OCI-LY7 (cell line): ENCODE results near the gene C10orf62. TPM values are rescaled to one million over a fixed set of nuclear protein-coding genes. Genes with fewer than 3 reads are reported as not detected.
A peak's percentile ranks its signal among the peaks of the same experiment; 100 is the strongest.
"Not testable (repeated sequence)": the region's sequence is repeated elsewhere in the genome, so short reads cannot be mapped to it uniquely, and the experiment has no call there.

Experiments
- BruUV-seq: library from RNA; stranded (reverse); fragments of 400-500 nt; replicated peaks from 2 replicates; lab custom pipeline; 2021; lab: Mats Ljungman, UMichigan
- CTCF ChIA-PET: fragments of 300-600 bp; sonication (Branson Sonifier 250); formaldehyde crosslinking; loops from one replicate; lab custom pipeline; 2022; ENCODE audit warnings: antibody characterized with exemption; ENCODE audit not compliant: unreplicated experiment; lab: Charles Lee
- POLR2A ChIA-PET: fragments of 300-600 bp; sonication (Branson Sonifier 250); formaldehyde crosslinking; loops from one replicate; lab custom pipeline; 2022; ENCODE audit warnings: antibody characterized with exemption; lab: Charles Lee
- DNase-seq: peaks from one replicate; pipeline ENCODE4 v3.0.0-alpha.2; 2015; ENCODE audit warnings: low spot score
- H2AFZ ChIP-seq: fragments of 200-600 bp; sonication (generic), shearing (Covaris generic); 2 replicates; pipeline ENCODE4 v1.6.1; 2014; ENCODE audit warnings: mild to moderate bottlenecking, antibody characterized with exemption, low read length, moderate library complexity
- H3K27ac ChIP-seq: fragments of 200-600 bp; sonication (generic); 2 replicates; pipeline ENCODE4 v1.5.1; 2014; ENCODE audit warnings: mixed run types, low read depth, mild to moderate bottlenecking, moderate library complexity, low read length, inconsistent platforms; ENCODE audit not compliant: poor library complexity, severe bottlenecking
- H3K36me3 ChIP-seq: fragments of 200-600 bp; sonication (generic); 2 replicates; pipeline ENCODE4 v1.6.1; 2014; ENCODE audit warnings: mild to moderate bottlenecking, antibody characterized with exemption, low read length, moderate library complexity, mixed read lengths; ENCODE audit not compliant: insufficient read depth
- H3K4me1 ChIP-seq: fragments of 200-600 bp; sonication (generic); 2 replicates; pipeline ENCODE4 v1.5.1; 2014; ENCODE audit warnings: mild to moderate bottlenecking, low read length; ENCODE audit not compliant: insufficient read depth, poor library complexity, severe bottlenecking
- H3K4me2 ChIP-seq: fragments of 200-600 bp; sonication (generic); 2 replicates; pipeline ENCODE4 v1.6.1; 2014; ENCODE audit warnings: mild to moderate bottlenecking, low read length
- H3K4me3 ChIP-seq: fragments of 200-600 bp; sonication (generic); 2 replicates; pipeline ENCODE4 v1.5.1; 2014; ENCODE audit warnings: mild to moderate bottlenecking, low read depth, low read length; ENCODE audit not compliant: poor library complexity, severe bottlenecking
- H3K79me2 ChIP-seq: fragments of 200-600 bp; sonication (generic); 2 replicates; pipeline ENCODE4 v1.6.1; 2016; ENCODE audit warnings: low read depth, mild to moderate bottlenecking, low read length, moderate library complexity, mixed read lengths; ENCODE audit not compliant: insufficient read depth
- H3K9me2 ChIP-seq: fragments of 200-600 bp; sonication (generic); 2 replicates; pipeline ENCODE4 v1.6.1; 2016; ENCODE audit warnings: mild to moderate bottlenecking, low read length, mixed read lengths; ENCODE audit not compliant: insufficient read depth
- H3K9me3 ChIP-seq: fragments of 200-600 bp; sonication (generic); 2 replicates; pipeline ENCODE4 v1.6.1; 2014; ENCODE audit warnings: mild to moderate bottlenecking, mixed run types, low read length, mixed read lengths
- H4K20me1 ChIP-seq: fragments of 200-600 bp; sonication (generic); 2 replicates; pipeline ENCODE4 v1.6.1; 2014; ENCODE audit warnings: mild to moderate bottlenecking, antibody characterized with exemption, low read length, moderate library complexity, mixed read lengths; ENCODE audit not compliant: insufficient read depth
- CTCF ChIP-seq: fragments of 200-600 bp; sonication (generic); conservative IDR thresholded peaks from 2 replicates; pipeline ENCODE4 v1.5.1; 2014; ENCODE audit warnings: mild to moderate bottlenecking, antibody characterized with exemption, low read length, moderate library complexity, mixed read lengths
- EZH2phosphoT487 ChIP-seq: fragments of 200-600 bp; sonication (generic); IDR thresholded peaks from 2 replicates; pipeline ENCODE4 v1.6.1; 2018; ENCODE audit warnings: low read depth, borderline replicate concordance, mild to moderate bottlenecking, mixed run types, antibody characterized with exemption, low read length, moderate library complexity, mixed read lengths
- intact Hi-C: fragments of 100-400 bp; cut with micrococcal nuclease; formaldehyde crosslinking; loops from one replicate; pipeline ENCODE4 v1.10.0; 2022; ENCODE audit not compliant: unreplicated experiment
- total RNA-seq, 2 experiments: library from RNA; depleted of rRNA in 1 of 2; stranded (reverse); fragments of >200 nt in 1 of 2; shearing (Covaris generic) in 1 of 2; gene quantifications; 2 replicates each; pipeline ENCODE4 v1.2.3, GENCODE V29; 2014 to 2022

C10orf62 gene
- total RNA-seq, 2 experiments from 2014 or later = not detected

- ChIA-PET CTCF (no interaction called here), POLR2A (interaction anchor here (0.5 to 0.7 kb wide), 2 partner anchors 197 to 210 kb away, joined by 3 to 4 read pairs; no protein-coding TSS in a partner anchor)
- Histone ChIP-seq H3K4me1 (no peaks in the 10 kb centered on the region), H3K4me2 (no peak overlapping the region), H3K79me2 (no peaks in the 10 kb centered on the region), H2AFZ (no peak overlapping the region), H3K9me2 (no peaks in the 10 kb centered on the region), H3K36me3 (no peaks in the 10 kb centered on the region), H3K4me3 (no peak overlapping the region), H4K20me1 (no peaks in the 10 kb centered on the region), H3K9me3 (no peaks in the 10 kb centered on the region), H3K27ac (no peak overlapping the region)
- no TSS peak for BruUV-seq
- no peak for DNase-seq
- TF ChIP-seq CTCF (no peak), EZH2phosphoT487 (no peak)
- intact Hi-C loops = no loop called here
Observed at GRCh38 chr10:97551271-97551670, 38.2 kb upstream of the C10orf62 start.

GRCh38 chr10:97553575-97554031 is 35.9 kb upstream of the C10orf62 start:
- BruUV-seq = no TSS peak

GRCh38 chr10:97554336-97554735 is 35.2 kb upstream of the C10orf62 start:
- POLR2A ChIA-PET = interaction anchor here (0.7 to 1.2 kb wide), 3 partner anchors 16 to 89 kb away, joined by 3 to 8 read pairs (median 3); no protein-coding TSS in a partner anchor
- intact Hi-C loops = not testable (repeated sequence)

More at GRCh38 chr10:97553575-97554031, 35.9 kb upstream of the C10orf62 start:
- Histone ChIP-seq H3K79me2 (no peaks in the 10 kb centered on the region), H3K4me3 (no peak overlapping the region), H3K9me2 (no peaks in the 10 kb centered on the region), H3K27ac (no peak overlapping the region), H4K20me1 (no peaks in the 10 kb centered on the region), H3K4me2 (no peak overlapping the region), H3K9me3 (no peaks in the 10 kb centered on the region), H2AFZ (no peak overlapping the region), H3K36me3 (no peaks in the 10 kb centered on the region), H3K4me1 (no peaks in the 10 kb centered on the region)
- intact Hi-C loops = loop anchor here (1.0 kb wide), 2 partner anchors 90 to 146 kb away; no protein-coding TSS in a partner anchor
- ChIA-PET CTCF (interaction anchor here (0.6 kb wide), 1 partner anchor 14 kb away, joined by 3 read pairs; no protein-coding TSS in a partner anchor), POLR2A (interaction anchor here (0.6 to 1.4 kb wide), 6 partner anchors 10 to 152 kb away, joined by 3 to 5 read pairs (median 4); no protein-coding TSS in a partner anchor)
- TF ChIP-seq CTCF = peak; percentile 78
- TF ChIP-seq EZH2phosphoT487 = no peak
- peak; percentile 57 for DNase-seq

GRCh38 chr10:97555541-97555940 is 34.0 kb upstream of the C10orf62 start:
- DNase-seq, H3K9me2 ChIP-seq, H3K9me3 ChIP-seq, H3K4me2 ChIP-seq, POLR2A ChIA-PET, H3K36me3 ChIP-seq, BruUV-seq, H3K4me3 ChIP-seq, H4K20me1 ChIP-seq, H2AFZ ChIP-seq, H3K4me1 ChIP-seq, H3K27ac ChIP-seq, intact Hi-C loops, H3K79me2 ChIP-seq, CTCF ChIA-PET: not testable (repeated sequence)

More at GRCh38 chr10:97554336-97554735, 35.2 kb upstream of the C10orf62 start:
- H3K79me2 ChIP-seq, H3K4me1 ChIP-seq, DNase-seq, BruUV-seq, CTCF ChIA-PET, H3K4me3 ChIP-seq, H3K9me3 ChIP-seq, H3K36me3 ChIP-seq, H3K27ac ChIP-seq, H3K9me2 ChIP-seq, H4K20me1 ChIP-seq, H2AFZ ChIP-seq, H3K4me2 ChIP-seq: not testable (repeated sequence)

GRCh38 chr10:97560731-97561381 is 28.7 kb upstream of the C10orf62 start:
- intact Hi-C loops, H2AFZ ChIP-seq, H3K4me2 ChIP-seq, H4K20me1 ChIP-seq, CTCF ChIA-PET, H3K4me3 ChIP-seq, H3K9me3 ChIP-seq, H3K4me1 ChIP-seq, H3K27ac ChIP-seq, H3K79me2 ChIP-seq, POLR2A ChIA-PET, DNase-seq, BruUV-seq, H3K36me3 ChIP-seq, H3K9me2 ChIP-seq: not testable (repeated sequence)
